Measurements from ENCODE around the gene SFSWAP. TPM values are rescaled to one million over a fixed set of nuclear protein-coding genes. Genes with fewer than 3 reads are reported as not detected.

Gene SFSWAP
- total RNA-seq, 3 donors from 2014 or later: 34.5 to 52.7 (median 50.7) TPM

GRCh38 chr12:131836714-131837397, 126.0 kb downstream of the SFSWAP start:
- H3K4me1 ChIP-seq (ENCODE audit: low read depth): no peaks in the 10 kb centered on the region
- intact Hi-C loops (cut with DNase I, micrococcal nuclease): no loop called here
- DNase-seq: no peak
- H3K9me3 ChIP-seq: no peaks in the 10 kb centered on the region
- ATAC-seq: no peak
- H3K4me3 ChIP-seq: no peak overlapping the region
- TF ChIP-seq, protein P1, sequence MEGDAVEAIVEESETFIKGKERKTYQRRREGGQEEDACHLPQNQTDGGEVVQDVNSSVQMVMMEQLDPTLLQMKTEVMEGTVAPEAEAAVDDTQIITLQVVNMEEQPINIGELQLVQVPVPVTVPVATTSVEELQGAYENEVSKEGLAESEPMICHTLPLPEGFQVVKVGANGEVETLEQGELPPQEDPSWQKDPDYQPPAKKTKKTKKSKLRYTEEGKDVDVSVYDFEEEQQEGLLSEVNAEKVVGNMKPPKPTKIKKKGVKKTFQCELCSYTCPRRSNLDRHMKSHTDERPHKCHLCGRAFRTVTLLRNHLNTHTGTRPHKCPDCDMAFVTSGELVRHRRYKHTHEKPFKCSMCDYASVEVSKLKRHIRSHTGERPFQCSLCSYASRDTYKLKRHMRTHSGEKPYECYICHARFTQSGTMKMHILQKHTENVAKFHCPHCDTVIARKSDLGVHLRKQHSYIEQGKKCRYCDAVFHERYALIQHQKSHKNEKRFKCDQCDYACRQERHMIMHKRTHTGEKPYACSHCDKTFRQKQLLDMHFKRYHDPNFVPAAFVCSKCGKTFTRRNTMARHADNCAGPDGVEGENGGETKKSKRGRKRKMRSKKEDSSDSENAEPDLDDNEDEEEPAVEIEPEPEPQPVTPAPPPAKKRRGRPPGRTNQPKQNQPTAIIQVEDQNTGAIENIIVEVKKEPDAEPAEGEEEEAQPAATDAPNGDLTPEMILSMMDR (IDR thresholded peaks at IDR 0.05): no peak
- no peaks in the 10 kb centered on the region for H3K36me3 ChIP-seq (ENCODE audit: low read depth)

GRCh38 chr12:131840643-131841416, 129.9 kb downstream of the SFSWAP start:
- Histone ChIP-seq H3K4me1 (ENCODE audit: low read depth) (no peaks in the 10 kb centered on the region), H3K4me3 (no peak overlapping the region), H3K9me3 (no peaks in the 10 kb centered on the region), H3K36me3 (ENCODE audit: low read depth) (no peaks in the 10 kb centered on the region)
- TF ChIP-seq, protein P1 (IDR thresholded peaks at IDR 0.05): no peak
- DNase-seq (no peak), ATAC-seq (no peak)
- intact Hi-C loops (cut with DNase I, micrococcal nuclease): no loop called here

DNA sequence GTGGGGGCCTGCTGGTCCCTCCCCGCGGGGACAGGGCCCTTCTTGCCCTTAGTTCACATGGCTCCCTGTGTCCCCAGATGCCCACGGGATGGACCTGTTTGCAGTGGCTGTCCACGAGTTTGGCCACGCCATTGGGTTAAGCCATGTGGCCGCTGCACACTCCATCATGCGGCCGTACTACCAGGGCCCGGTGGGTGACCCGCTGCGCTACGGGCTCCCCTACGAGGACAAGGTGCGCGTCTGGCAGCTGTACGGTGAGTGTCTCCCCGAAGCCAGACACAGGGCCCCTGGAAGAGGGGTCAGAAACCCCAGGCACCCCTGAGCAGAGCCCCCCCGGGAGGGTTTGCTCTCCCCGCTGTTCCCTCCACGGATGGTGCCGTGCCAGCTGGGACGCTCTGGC, 130.7 kb downstream of the SFSWAP start:
- Histone ChIP-seq H3K4me3 (no peak overlapping the region), H3K9me3 (no peaks in the 10 kb centered on the region), H3K36me3 (ENCODE audit: low read depth) (no peaks in the 10 kb centered on the region), H3K4me1 (ENCODE audit: low read depth) (no peaks in the 10 kb centered on the region)
- DNase-seq: peak in 1 of 3 donors; percentile 39
- intact Hi-C loops (cut with DNase I, micrococcal nuclease): no loop called here
- ATAC-seq: no peak
- TF ChIP-seq, protein P1 (IDR thresholded peaks at IDR 0.05): no peak

DNA sequence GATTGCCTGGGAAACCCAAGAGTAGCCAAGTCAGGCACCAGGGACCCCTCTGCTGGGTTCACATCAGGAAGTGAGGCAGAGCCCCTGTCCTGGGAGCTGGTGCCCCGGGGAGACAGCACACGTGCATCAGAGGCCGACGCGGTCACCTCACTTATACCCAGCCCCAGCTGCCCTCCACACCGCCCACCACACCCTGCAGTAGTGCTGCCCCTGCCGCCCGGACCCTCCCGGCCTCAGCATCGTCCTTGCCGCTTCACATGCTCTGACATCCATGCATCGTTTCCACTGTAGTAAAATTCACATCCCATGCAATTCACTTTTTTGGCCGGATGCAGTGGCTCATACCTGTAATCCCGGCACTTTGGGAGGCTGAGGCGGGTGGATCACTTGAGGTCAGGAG, 131.3 kb downstream of the SFSWAP start:
- H3K4me3 ChIP-seq: no peak overlapping the region
- no peaks in the 10 kb centered on the region for H3K36me3 ChIP-seq (ENCODE audit: low read depth)
- no peaks in the 10 kb centered on the region for H3K9me3 ChIP-seq
- intact Hi-C loops (cut with DNase I, micrococcal nuclease): no loop called here
- no peaks in the 10 kb centered on the region for H3K4me1 ChIP-seq (ENCODE audit: low read depth)
- DNase-seq (no peak), ATAC-seq (no peak)
- TF ChIP-seq, protein P1 (IDR thresholded peaks at IDR 0.05): no peak

- Histone ChIP-seq H3K4me3 (no peak overlapping the region), H3K36me3 (ENCODE audit: low read depth) (no peaks in the 10 kb centered on the region), H3K4me1 (ENCODE audit: low read depth) (no peaks in the 10 kb centered on the region), H3K9me3 (no peaks in the 10 kb centered on the region)
- DNase-seq (no peak), ATAC-seq (no peak)
- intact Hi-C loops (cut with DNase I, micrococcal nuclease): no loop called here
- TF ChIP-seq, protein P1 (IDR thresholded peaks at IDR 0.05): no peak
Observed at GRCh38 chr12:131843527-131843926, 132.6 kb downstream of the SFSWAP start.

All from mucosa of descending colon (tissue), 3 donors.